PC-9 (cell line): Measurements from ENCODE around the gene TESMIN. TPM values are rescaled to one million over a fixed set of nuclear protein-coding genes. Genes with fewer than 3 reads are reported as not detected.

Source experiments
- BruUV-seq: library from RNA; stranded (reverse); fragments of 400-500 nt; replicated peaks from 2 replicates; lab custom pipeline; 2021; lab: Mats Ljungman, UMichigan
- CTCF ChIA-PET: fragments of 300-600 bp; sonication (Branson Sonifier 250); formaldehyde crosslinking; loops from one replicate; lab custom pipeline; 2022; ENCODE audit warnings: antibody characterized with exemption; lab: Charles Lee
- POLR2A ChIA-PET: fragments of 300-600 bp; sonication (Branson Sonifier 250); formaldehyde crosslinking; loops from one replicate; lab custom pipeline; 2022; ENCODE audit warnings: antibody characterized with exemption; ENCODE audit not compliant: unreplicated experiment; lab: Charles Lee
- DNase-seq, 2 experiments: peaks; one replicate each; pipeline versions ENCODE4 v3.0.0 to v3.0.0-alpha.2; 2015 to 2022; ENCODE audit warnings: mixed read lengths in 1 of 2
- H2AFZ ChIP-seq: fragments of 200-600 bp; sonication (generic); 2 replicates; pipeline ENCODE4 v1.8.1; 2017; ENCODE audit warnings: antibody characterized with exemption
- H3F3A ChIP-seq: fragments of 200-600 bp; sonication (generic); 2 replicates; pipeline ENCODE4 v1.8.1; 2017; ENCODE audit warnings: antibody characterized with exemption, mild to moderate bottlenecking, low read depth; ENCODE audit not compliant: insufficient read depth
- H3K27ac ChIP-seq: fragments of 200-600 bp; sonication (generic); 2 replicates; pipeline ENCODE4 v1.6.1; 2016; ENCODE audit warnings: mixed run types
- H3K27me3 ChIP-seq: fragments of 200-600 bp; sonication (generic); 2 replicates; pipeline ENCODE4 v1.6.1; 2016; ENCODE audit warnings: low read depth, mixed run types; ENCODE audit not compliant: insufficient read depth
- H3K36me3 ChIP-seq: fragments of 200-600 bp; sonication (generic); 2 replicates; pipeline ENCODE4 v1.6.1; 2016; ENCODE audit warnings: low read depth, mixed run types
- H3K4me1 ChIP-seq: fragments of 200-600 bp; sonication (generic); replicated peaks from 2 replicates; pipeline ENCODE4 v1.6.1; 2016; ENCODE audit warnings: mixed run types; ENCODE audit not compliant: insufficient read depth
- H3K4me2 ChIP-seq: fragments of 200-600 bp; sonication (generic); 2 replicates; pipeline ENCODE4 v1.6.1; 2017; ENCODE audit warnings: mixed run types
- H3K4me3 ChIP-seq: fragments of 200-600 bp; sonication (generic); 2 replicates; pipeline ENCODE4 v1.6.1; 2016; ENCODE audit warnings: mixed run types
- H3K79me2 ChIP-seq: fragments of 200-600 bp; sonication (generic); 2 replicates; pipeline ENCODE4 v1.6.1; 2017; ENCODE audit warnings: low read depth, mixed run types
- H3K9me2 ChIP-seq: fragments of 200-600 bp; sonication (generic); 2 replicates; pipeline ENCODE4 v1.8.1; 2017; ENCODE audit warnings: mild to moderate bottlenecking; ENCODE audit not compliant: insufficient read depth
- H3K9me3 ChIP-seq: fragments of 200-600 bp; sonication (generic); 2 replicates; pipeline ENCODE4 v1.8.1; 2016; ENCODE audit warnings: low read depth; ENCODE audit not compliant: insufficient read depth
- H4K20me1 ChIP-seq: fragments of 200-600 bp; sonication (generic); 2 replicates; pipeline ENCODE4 v1.8.1; 2017; ENCODE audit not compliant: insufficient read depth
- EZH2 ChIP-seq: fragments of 200-600 bp; sonication (generic); IDR thresholded peaks from 2 replicates; pipeline ENCODE4 v1.8.0; 2017; ENCODE audit warnings: antibody characterized with exemption, low read depth
- intact Hi-C: fragments of 100-400 bp; cut with micrococcal nuclease; formaldehyde crosslinking; loops from one replicate; pipeline ENCODE4 v1.10.0; 2022; ENCODE audit not compliant: unreplicated experiment
- total RNA-seq: library from RNA; stranded (reverse); gene quantifications from 2 replicates; pipeline ENCODE4 v1.2.3, GENCODE V29; 2021
- TF ChIP-seq, protein P1 (sequence below): fragments of 200-600 bp; sonication (generic); conservative IDR thresholded peaks from 2 replicates; pipeline ENCODE4 v1.6.1; 2017; ENCODE audit warnings: mixed run types, antibody characterized with exemption, mild to moderate bottlenecking, moderate library complexity

Gene TESMIN
- total RNA-seq, 1 experiment from 2014 or later, result 23.9 TPM

DNA sequence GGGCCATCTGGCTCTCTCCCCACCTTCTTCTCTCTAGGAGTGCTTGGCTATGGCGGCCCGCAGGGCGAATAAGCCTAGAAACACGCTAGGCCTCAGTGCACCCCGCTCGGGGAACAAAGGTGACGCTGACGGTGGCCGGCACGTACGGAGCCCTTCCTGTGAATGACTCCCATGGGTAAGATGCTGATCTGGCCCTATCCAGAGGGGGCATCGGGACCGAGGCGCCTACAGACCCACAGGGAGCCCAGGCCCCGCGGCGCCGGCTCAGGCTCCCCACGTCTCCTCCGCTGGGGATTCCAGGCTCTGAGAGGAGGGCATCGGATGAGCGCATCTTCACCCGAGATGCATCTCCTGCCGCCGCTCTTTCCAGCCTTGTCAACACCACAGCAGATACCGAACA is 31.4 kb upstream of the TESMIN start:
- Histone ChIP-seq H3K27ac (no peak overlapping the region), H3K9me3 (no peaks in the 10 kb centered on the region), H3K4me3 (no peak overlapping the region), H3K4me2 (no peak overlapping the region), H3K79me2 (no peaks in the 10 kb centered on the region), H3K36me3 (no peaks in the 10 kb centered on the region), H3F3A (peaks cover 8% of the 10 kb centered on the region; the same call in 1 of the 2 replicates), H4K20me1 (no peaks in the 10 kb centered on the region), H3K9me2 (no peaks in the 10 kb centered on the region), H2AFZ (no peak overlapping the region), H3K4me1 (no peaks in the 10 kb centered on the region), H3K27me3 (no peaks in the 10 kb centered on the region)
- ChIA-PET CTCF (no interaction called here), POLR2A (no interaction called here)
- TF ChIP-seq EZH2, result no peak
- TF ChIP-seq, protein P1, sequence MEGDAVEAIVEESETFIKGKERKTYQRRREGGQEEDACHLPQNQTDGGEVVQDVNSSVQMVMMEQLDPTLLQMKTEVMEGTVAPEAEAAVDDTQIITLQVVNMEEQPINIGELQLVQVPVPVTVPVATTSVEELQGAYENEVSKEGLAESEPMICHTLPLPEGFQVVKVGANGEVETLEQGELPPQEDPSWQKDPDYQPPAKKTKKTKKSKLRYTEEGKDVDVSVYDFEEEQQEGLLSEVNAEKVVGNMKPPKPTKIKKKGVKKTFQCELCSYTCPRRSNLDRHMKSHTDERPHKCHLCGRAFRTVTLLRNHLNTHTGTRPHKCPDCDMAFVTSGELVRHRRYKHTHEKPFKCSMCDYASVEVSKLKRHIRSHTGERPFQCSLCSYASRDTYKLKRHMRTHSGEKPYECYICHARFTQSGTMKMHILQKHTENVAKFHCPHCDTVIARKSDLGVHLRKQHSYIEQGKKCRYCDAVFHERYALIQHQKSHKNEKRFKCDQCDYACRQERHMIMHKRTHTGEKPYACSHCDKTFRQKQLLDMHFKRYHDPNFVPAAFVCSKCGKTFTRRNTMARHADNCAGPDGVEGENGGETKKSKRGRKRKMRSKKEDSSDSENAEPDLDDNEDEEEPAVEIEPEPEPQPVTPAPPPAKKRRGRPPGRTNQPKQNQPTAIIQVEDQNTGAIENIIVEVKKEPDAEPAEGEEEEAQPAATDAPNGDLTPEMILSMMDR, result no peak
- intact Hi-C loops, result no loop called here
- no peak for DNase-seq
- BruUV-seq, result no TSS peak

DNA sequence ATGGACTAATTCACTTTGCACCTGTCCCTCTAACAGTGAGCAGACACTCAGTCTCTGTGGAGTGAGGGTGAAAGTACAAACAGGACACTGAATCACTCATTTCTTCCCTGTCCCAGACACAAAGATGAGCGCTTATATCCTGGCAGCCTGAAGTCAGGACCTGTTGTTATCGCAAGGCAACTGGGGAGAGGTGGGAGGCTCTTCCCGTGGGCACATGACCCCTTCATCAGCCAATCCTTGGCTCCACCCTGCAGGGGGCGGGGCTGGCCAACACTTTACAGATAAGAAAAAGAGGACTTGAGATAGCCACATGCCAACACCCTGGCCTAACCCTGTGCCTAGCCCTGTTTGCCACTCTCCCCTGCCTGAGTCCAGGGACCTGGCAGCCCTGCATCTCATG is 29.5 kb upstream of the TESMIN start:
- CTCF ChIA-PET, result no interaction called here
- no peaks in the 10 kb centered on the region for H3K36me3 ChIP-seq
- peak in 1 of 2 experiments; percentile 11 for DNase-seq

DNA sequence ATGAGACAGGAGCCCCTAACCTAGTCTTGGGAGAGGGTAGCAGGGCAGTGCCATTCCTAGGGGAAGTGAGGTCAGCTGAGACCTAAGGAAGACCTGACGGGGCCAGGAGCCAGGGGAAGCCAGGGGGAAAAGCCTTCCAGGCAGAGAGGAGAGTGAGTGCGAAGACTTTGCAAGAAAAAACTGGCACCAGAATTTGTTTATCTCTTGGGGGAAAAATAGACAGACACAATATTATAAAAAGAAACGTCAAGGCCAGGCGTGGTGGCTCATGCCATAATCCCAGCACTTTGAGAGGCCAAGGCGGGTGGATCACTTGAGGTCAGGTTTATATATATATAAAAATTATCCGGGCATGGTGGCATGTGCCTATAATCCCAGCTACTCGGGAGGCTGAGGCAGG is 26.9 kb upstream of the TESMIN start:
- Histone ChIP-seq H3K4me3 (no peak overlapping the region), H3F3A (peaks cover 34% of the 10 kb centered on the region), H3K27ac (no peak overlapping the region), H3K36me3 (0 out of 2 replicates have a peak, but pooled peaks cover 5% of the 10 kb centered on the region), H4K20me1 (no peaks in the 10 kb centered on the region), H3K9me2 (no peaks in the 10 kb centered on the region), H3K9me3 (no peaks in the 10 kb centered on the region), H3K27me3 (no peaks in the 10 kb centered on the region), H3K79me2 (no peaks in the 10 kb centered on the region), H3K4me2 (no peak overlapping the region), H3K4me1 (peaks cover 29% of the 10 kb centered on the region), H2AFZ (no peak overlapping the region)
- intact Hi-C loops, result no loop called here
- no peak for DNase-seq
- TF ChIP-seq, protein P1, result no peak
- no peak for TF ChIP-seq EZH2
- POLR2A ChIA-PET, result no interaction called here
- BruUV-seq, result no TSS peak
- CTCF ChIA-PET, result interaction anchor here (0.7 kb wide), 1 partner anchor 1439 kb away, joined by 5 read pairs; no protein-coding TSS in a partner anchor

More for the DNA sequence above, 29.5 kb upstream of the TESMIN start:
- Histone ChIP-seq H3F3A (peaks cover 22% of the 10 kb centered on the region), H3K27me3 (no peaks in the 10 kb centered on the region), H3K4me2 (no peak overlapping the region), H3K9me2 (no peaks in the 10 kb centered on the region), H3K9me3 (no peaks in the 10 kb centered on the region), H3K27ac (no peak overlapping the region), H3K79me2 (no peaks in the 10 kb centered on the region), H4K20me1 (no peaks in the 10 kb centered on the region), H3K4me3 (no peak overlapping the region), H3K4me1 (peaks cover 19% of the 10 kb centered on the region), H2AFZ (no peak overlapping the region)
- POLR2A ChIA-PET, result no interaction called here
- intact Hi-C loops, result no loop called here
- BruUV-seq, result no TSS peak
- TF ChIP-seq EZH2, result no peak
- TF ChIP-seq, protein P1, result no peak
